GM21515 (cell line): ENCODE results near the gene ZNF688.
A peak's percentile ranks its signal among the peaks of the same experiment; 100 is the strongest.
"Not testable (repeated sequence)": the region's sequence is repeated elsewhere in the genome, so short reads cannot be mapped to it uniquely, and the experiment has no call there.

ENCODE experiments used
- ATAC-seq: cut with Tn5 transposase; IDR thresholded peaks from one replicate; pipeline ENCODE4 v1.9.1; 2021; ENCODE audit not compliant: unreplicated experiment

The ZNF688 gene

GRCh38 chr16:30571445-30572322 is at the start of gene ZNF688:
Gene ZNF688, minus strand, starts transcription at chr16:30571714. Its CDS starts 85 bp downstream, at chr16:30571629.
- peak; percentile 62 for ATAC-seq

- no peak for ATAC-seq
Observed at GRCh38 chr16:30620169-30620568, 48.7 kb upstream of the ZNF688 start.

GRCh38 chr16:30619638-30620037 is 48.1 kb upstream of the ZNF688 start:
- no peak for ATAC-seq

- no peak for ATAC-seq
Observed at GRCh38 chr16:30619202-30619601, 47.7 kb upstream of the ZNF688 start.

GRCh38 chr16:30615358-30616091 is 44.0 kb upstream of the ZNF688 start:
- ATAC-seq = no peak

- peak; percentile 73 for ATAC-seq
Observed at GRCh38 chr16:30609926-30610839, 38.7 kb upstream of the ZNF688 start, which contains the start of gene ZNF689. Gene ZNF689, minus strand, starts transcription at chr16:30610389. Its CDS starts 348 bp downstream, at chr16:30610041.

GRCh38 chr16:30609002-30609925 is 37.8 kb upstream of the ZNF688 start:
- peak; percentile 28 for ATAC-seq

GRCh38 chr16:30606004-30606403 is 34.5 kb upstream of the ZNF688 start:
- no peak for ATAC-seq

GRCh38 chr16:30605158-30605557 is 33.6 kb upstream of the ZNF688 start:
- no peak for ATAC-seq

GRCh38 chr16:30604316-30604947 is 32.9 kb upstream of the ZNF688 start:
- no peak for ATAC-seq

- no peak for ATAC-seq
Observed at GRCh38 chr16:30603945-30604315, 32.4 kb upstream of the ZNF688 start.

- ATAC-seq = no peak
Observed at GRCh38 chr16:30602616-30603277, 31.2 kb upstream of the ZNF688 start.

GRCh38 chr16:30601966-30602365 is 30.5 kb upstream of the ZNF688 start:
- ATAC-seq = no peak

- ATAC-seq = no peak
Observed at GRCh38 chr16:30600929-30601328, 29.4 kb upstream of the ZNF688 start.

- no peak for ATAC-seq
Observed at GRCh38 chr16:30600215-30600614, 28.7 kb upstream of the ZNF688 start.

GRCh38 chr16:30592871-30593270 is 21.4 kb upstream of the ZNF688 start:
- no peak for ATAC-seq

- ATAC-seq = not testable (repeated sequence)
Observed at GRCh38 chr16:30590869-30591268, 19.4 kb upstream of the ZNF688 start.

GRCh38 chr16:30589582-30589981 is 18.1 kb upstream of the ZNF688 start:
- ATAC-seq = not testable (repeated sequence)

- ATAC-seq = no peak
Observed at GRCh38 chr16:30588651-30589050, 17.1 kb upstream of the ZNF688 start.
